ENCODE results near the gene TMED3. TPM values are rescaled to one million over a fixed set of nuclear protein-coding genes. Genes with fewer than 3 reads are reported as not detected.

The TMED3 gene
- 10 to 100 TPM; 43.3 to 61.7 TPM for total RNA-seq
- 10 to 100 TPM; 50.3 to 64.2 TPM for polyA plus RNA-seq (ENCODE audit: insufficient read length in 2 of 2)
- long read RNA-seq, donor 1, full-length matches to known transcripts = 24 of 24 reads
- long read RNA-seq, donor 1, partial matches to known transcripts = 0 of 24 reads
- long read RNA-seq, donor 1, other reads (novel, unspliced or antisense) = 0 of 24 reads
- long read RNA-seq, donor 2, transcript TMED3-201 (3 exons, 1,475 nt) = major isoform, 10 of 10 reads
- long read RNA-seq, donor 2, partial matches to known transcripts = 0 of 10 reads
- long read RNA-seq, donor 2, other reads (novel, unspliced or antisense) = 0 of 10 reads
- long read RNA-seq, donor 3, transcript TMED3-201 (3 exons, 1,475 nt) = major isoform, 18 of 30 reads
- long read RNA-seq, donor 3, partial matches to known transcripts = 10 of 30 reads
- long read RNA-seq, donor 3, other reads (novel, unspliced or antisense) = 0 of 30 reads
- long read RNA-seq, donor 4, transcript TMED3-201 (3 exons, 1,475 nt) = major isoform, 59 of 67 reads
- long read RNA-seq, donor 4, partial matches to known transcripts = 5 of 67 reads
- long read RNA-seq, donor 4, other reads (novel, unspliced or antisense) = 0 of 67 reads

DNA sequence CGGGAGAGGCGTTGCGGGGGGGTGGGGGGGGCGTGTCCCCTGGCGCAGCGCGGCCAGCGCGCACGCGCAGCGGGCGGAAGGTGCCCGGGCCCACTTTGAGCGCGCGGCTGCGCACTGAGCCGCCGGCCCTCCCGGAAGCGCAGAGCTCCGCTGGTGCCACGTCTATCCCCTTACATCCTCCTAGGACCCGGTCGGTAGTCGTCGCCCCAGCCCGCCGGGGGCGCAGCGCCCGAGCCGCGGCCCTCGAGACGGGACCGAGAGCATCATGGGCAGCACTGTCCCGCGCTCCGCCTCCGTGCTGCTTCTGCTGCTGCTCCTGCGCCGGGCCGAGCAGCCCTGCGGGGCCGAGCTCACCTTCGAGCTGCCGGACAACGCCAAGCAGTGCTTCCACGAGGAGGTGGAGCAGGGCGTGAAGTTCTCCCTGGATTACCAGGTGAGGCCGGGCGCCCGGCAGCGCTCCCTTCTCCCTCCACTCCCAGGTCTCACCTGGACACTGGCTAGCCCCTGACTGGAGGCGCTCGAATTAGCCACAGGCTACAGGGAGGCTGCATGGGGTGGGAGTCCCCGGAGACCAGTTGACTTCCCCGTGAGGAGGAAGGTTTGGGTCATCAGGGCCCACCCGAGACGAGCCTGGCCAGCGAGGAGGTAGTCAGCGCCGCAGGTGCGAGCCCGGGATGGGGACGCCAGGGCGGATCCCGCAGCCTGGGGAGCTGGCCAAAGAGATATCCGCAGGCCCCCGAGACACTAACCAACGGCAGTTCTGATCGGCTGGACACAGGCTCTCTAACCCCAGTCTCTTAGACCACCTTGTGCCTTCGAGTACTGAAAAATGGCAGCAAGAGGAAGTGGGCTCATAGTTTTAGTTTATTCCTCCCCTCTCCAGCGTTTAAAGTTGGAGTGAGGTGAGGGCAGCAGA lies at the start of gene TMED3:
Gene TMED3 (plus strand): TSS at position 128 of the 916 bp plus-strand sequence. CDS start 138 bp downstream, at position 266.
- peak within 1 kb of the TSS; percentile 57 for H3K4me3 ChIP-seq (ENCODE audit: low read depth, low read length)
- WGBS (ENCODE audit: insufficient coverage) = under 1% methylated on average over 60 of the region's 76 CpGs
- no peak within 1 kb of the TSS for H3K27ac ChIP-seq (ENCODE audit: low read depth, low read length)
- H3K9me3 ChIP-seq (ENCODE audit: control insufficient read depth, insufficient read depth, low read length) = no peaks in the 10 kb centered on the region
- peaks cover 14% of the 10 kb centered on the region for H3K27me3 ChIP-seq (ENCODE audit: control insufficient read depth, insufficient read depth, low read length)
- peaks cover 17% of the 10 kb centered on the region for H3K36me3 ChIP-seq (ENCODE audit: control insufficient read depth, insufficient read depth, low read length)
- peak; percentile 28 to 95 (median 64) for DNase-seq (ENCODE audit: low read depth in 4 of 6, low spot score in 6 of 6)
- peaks cover 22% of the 10 kb centered on the region for H3K4me1 ChIP-seq (ENCODE audit: control insufficient read depth, insufficient read depth, low read length)

DNA sequence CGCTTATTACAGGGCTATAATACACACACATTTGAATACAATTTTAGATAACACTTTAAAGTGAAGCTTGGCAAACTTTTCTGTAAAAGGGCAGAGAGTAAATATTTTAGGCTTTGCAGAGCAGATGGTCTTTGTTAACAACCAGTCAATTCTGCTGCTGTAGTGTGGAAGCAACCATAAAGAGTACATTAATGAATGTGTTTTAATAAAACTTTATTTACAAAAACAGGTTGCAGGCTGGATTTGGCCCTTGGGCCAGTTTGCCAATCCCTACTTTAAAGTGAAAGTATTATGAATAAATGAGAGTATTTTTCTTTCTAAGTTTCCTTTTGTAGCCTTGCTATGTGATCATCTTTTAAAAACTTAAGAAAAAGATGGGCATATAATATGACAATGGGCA lies 49.1 kb upstream of the TMED3 start:
- no peak overlapping the region for H3K27ac ChIP-seq (ENCODE audit: low read depth, low read length)
- no peak for DNase-seq (ENCODE audit: low read depth in 4 of 6, low spot score in 6 of 6)
- H3K4me3 ChIP-seq (ENCODE audit: low read depth, low read length) = no peak overlapping the region
- H3K4me1 ChIP-seq (ENCODE audit: control insufficient read depth, insufficient read depth, low read length) = no peaks in the 10 kb centered on the region
- H3K36me3 ChIP-seq (ENCODE audit: control insufficient read depth, insufficient read depth, low read length) = no peaks in the 10 kb centered on the region
- no peaks in the 10 kb centered on the region for H3K27me3 ChIP-seq (ENCODE audit: control insufficient read depth, insufficient read depth, low read length)
- no CpG with 5 or more reads among the region's 1 CpG for WGBS (ENCODE audit: insufficient coverage)
- H3K9me3 ChIP-seq (ENCODE audit: control insufficient read depth, insufficient read depth, low read length) = no peaks in the 10 kb centered on the region

DNA sequence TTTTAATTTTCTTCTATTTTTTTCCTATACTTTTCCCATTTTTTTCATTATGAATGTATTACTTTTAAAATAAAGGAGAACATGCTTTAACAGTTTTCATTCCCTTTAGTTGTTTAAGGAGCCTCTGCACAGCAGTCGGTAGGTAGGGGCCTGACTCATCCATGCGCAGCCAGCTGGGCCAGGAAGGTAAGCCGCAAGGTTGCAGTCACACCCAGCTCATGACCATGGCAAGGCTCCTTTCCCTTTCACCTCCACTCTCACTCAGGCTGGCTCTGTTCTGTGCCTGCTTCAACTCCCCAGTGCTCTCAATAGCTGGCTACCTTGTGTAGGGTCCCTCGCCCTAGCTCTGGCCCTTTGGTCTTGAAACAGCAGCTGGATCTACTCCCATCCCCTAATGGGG lies 45.7 kb upstream of the TMED3 start:
- no peaks in the 10 kb centered on the region for H3K27me3 ChIP-seq (ENCODE audit: control insufficient read depth, insufficient read depth, low read length)
- H3K36me3 ChIP-seq (ENCODE audit: control insufficient read depth, insufficient read depth, low read length) = no peaks in the 10 kb centered on the region
- no peak for DNase-seq (ENCODE audit: low read depth in 4 of 6, low spot score in 6 of 6)
- no peaks in the 10 kb centered on the region for H3K4me1 ChIP-seq (ENCODE audit: control insufficient read depth, insufficient read depth, low read length)
- H3K4me3 ChIP-seq (ENCODE audit: low read depth, low read length) = no peak overlapping the region
- no peak overlapping the region for H3K27ac ChIP-seq (ENCODE audit: low read depth, low read length)
- WGBS (ENCODE audit: insufficient coverage) = 91% methylated on average over 3 of the region's 4 CpGs
- H3K9me3 ChIP-seq (ENCODE audit: control insufficient read depth, insufficient read depth, low read length) = no peaks in the 10 kb centered on the region

DNA sequence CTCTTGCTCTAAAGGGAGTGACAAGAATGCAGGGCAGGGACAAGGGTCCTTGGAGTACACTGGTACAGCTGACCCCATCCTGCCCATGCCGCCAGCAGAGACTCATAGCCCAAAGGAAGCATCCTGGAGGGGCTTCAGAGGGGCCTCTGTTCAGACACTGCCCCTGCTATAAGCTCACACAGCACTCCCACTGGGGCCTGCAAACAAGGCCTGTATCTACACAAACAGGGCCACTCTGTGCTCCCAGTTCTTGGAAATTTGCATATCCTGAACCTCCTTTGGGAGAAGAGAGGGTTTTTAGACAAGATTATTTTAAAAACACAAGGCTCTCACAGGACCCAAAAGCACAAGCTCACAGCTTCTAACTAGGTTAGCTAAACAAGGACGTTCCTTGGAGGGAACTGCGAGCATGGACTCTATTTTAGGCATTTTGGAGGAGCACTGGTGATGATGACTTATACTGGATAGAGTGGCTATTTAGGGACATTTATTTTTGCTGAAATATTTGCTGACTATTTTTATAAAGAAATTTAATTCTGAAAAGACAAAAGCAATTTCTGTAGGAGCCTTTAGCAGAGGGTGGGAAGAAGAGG lies 44.8 kb upstream of the TMED3 start:
- Histone ChIP-seq H3K27me3 (ENCODE audit: control insufficient read depth, insufficient read depth, low read length) (no peaks in the 10 kb centered on the region), H3K4me1 (ENCODE audit: control insufficient read depth, insufficient read depth, low read length) (no peaks in the 10 kb centered on the region), H3K9me3 (ENCODE audit: control insufficient read depth, insufficient read depth, low read length) (no peaks in the 10 kb centered on the region), H3K36me3 (ENCODE audit: control insufficient read depth, insufficient read depth, low read length) (no peaks in the 10 kb centered on the region), H3K27ac (ENCODE audit: low read depth, low read length) (no peak overlapping the region), H3K4me3 (ENCODE audit: low read depth, low read length) (no peak overlapping the region)
- no peak for DNase-seq (ENCODE audit: low read depth in 4 of 6, low spot score in 6 of 6)
- WGBS (ENCODE audit: insufficient coverage) = 57% methylated on average over 2 of the region's 3 CpGs

- Histone ChIP-seq H3K36me3 (ENCODE audit: control insufficient read depth, insufficient read depth, low read length) (no peaks in the 10 kb centered on the region), H3K4me3 (ENCODE audit: low read depth, low read length) (peak within 1 kb of the TSS; percentile 14), H3K4me1 (ENCODE audit: control insufficient read depth, insufficient read depth, low read length) (peaks cover 19% of the 10 kb centered on the region), H3K9me3 (ENCODE audit: control insufficient read depth, insufficient read depth, low read length) (no peaks in the 10 kb centered on the region), H3K27ac (ENCODE audit: low read depth, low read length) (no peak within 1 kb of the TSS), H3K27me3 (ENCODE audit: control insufficient read depth, insufficient read depth, low read length) (peaks cover 39% of the 10 kb centered on the region)
- DNase-seq (ENCODE audit: low read depth in 4 of 6, low spot score in 6 of 6) = peak in 3 of 6 donors; percentile 7 to 57 (median 16)
- WGBS (ENCODE audit: insufficient coverage) = 3% methylated on average over 54 of the region's 56 CpGs
Observed at GRCh38 chr15:79282371-79283251, 28.3 kb upstream of the TMED3 start, which contains the start of gene ANKRD34C. Gene ANKRD34C, plus strand, starts transcription at chr15:79282722. Its CDS starts 10,563 bp downstream, at chr15:79293285.

DNA sequence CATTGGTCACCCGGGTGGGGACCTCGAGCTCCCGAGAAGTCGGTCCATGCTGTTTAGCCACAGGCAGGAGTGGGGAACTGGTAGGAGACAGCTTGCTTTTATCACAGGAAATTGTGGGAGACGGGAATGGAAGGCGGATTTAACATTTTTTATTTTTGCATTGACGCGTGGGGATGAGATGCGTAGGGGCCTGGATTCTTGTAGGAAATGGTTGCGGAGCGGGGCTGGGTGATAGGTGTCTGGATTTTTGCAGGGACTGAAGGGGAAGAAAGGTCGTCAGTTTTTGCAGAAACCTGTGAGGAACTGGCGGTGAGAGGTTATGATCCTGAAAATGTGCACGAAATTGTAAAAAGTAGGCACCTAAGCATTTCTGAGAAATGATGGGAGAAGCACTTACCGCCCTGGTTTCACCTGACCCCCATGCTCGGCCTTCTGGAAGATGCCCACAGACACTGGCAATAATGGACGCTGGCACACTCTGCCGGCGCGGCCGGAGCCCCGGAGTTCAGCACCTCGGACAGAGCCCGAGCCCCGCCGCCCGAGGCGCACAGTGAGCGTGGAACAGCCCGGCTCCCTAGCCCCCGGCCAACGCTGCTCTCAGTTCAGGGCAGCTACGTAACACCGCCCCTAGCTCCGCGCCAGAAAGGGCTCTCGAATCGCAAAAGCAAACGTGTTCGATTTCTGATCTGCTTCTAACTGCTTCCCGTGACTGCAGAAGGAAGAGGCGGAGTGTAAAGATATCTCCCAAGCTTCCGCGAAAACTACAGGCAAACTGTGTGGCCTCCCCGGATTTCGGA lies 27.5 kb upstream of the TMED3 start:
- Histone ChIP-seq H3K27me3 (ENCODE audit: control insufficient read depth, insufficient read depth, low read length) (peaks cover 43% of the 10 kb centered on the region), H3K9me3 (ENCODE audit: control insufficient read depth, insufficient read depth, low read length) (no peaks in the 10 kb centered on the region), H3K36me3 (ENCODE audit: control insufficient read depth, insufficient read depth, low read length) (no peaks in the 10 kb centered on the region), H3K4me1 (ENCODE audit: control insufficient read depth, insufficient read depth, low read length) (peaks cover 19% of the 10 kb centered on the region), H3K4me3 (ENCODE audit: low read depth, low read length) (peak overlapping the region; percentile 14), H3K27ac (ENCODE audit: low read depth, low read length) (no peak overlapping the region)
- DNase-seq (ENCODE audit: low read depth in 4 of 6, low spot score in 6 of 6) = peak; percentile 22 to 79 (median 42)
- WGBS (ENCODE audit: insufficient coverage) = 6% methylated on average over 46 of the region's 46 CpGs

DNA sequence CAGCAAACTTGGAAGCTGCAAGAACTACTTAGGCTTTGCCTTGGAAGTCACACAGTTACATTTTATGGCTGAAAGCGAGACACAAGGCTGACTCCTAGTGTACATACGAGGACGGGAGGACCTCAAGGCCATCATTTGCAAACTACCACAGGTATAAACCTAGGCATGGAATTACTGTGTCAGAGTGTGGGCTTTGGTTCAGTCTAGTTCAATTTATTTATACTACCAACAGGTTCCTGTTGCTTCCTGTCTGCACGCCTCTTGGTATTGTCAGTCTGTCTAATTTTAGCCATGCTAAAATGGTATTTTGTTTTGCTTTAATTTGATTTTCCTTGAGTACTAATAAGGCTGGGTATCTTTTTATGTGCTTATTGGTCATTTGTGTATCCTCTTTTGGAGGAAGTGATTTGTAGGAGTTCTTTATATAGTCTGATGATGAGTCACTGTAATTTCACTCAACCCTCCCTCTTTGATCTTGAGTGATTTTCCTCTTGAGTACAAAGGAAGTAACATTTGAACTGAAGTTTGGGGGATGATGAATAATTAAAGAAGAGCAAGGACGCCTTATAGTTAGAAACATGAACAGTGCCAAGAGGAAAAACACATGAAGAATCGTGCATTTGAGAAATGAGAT lies 20.2 kb upstream of the TMED3 start:
- 95% methylated on average over 3 of the region's 6 CpGs for WGBS (ENCODE audit: insufficient coverage)
- no peak overlapping the region for H3K27ac ChIP-seq (ENCODE audit: low read depth, low read length)
- no peak overlapping the region for H3K4me3 ChIP-seq (ENCODE audit: low read depth, low read length)
- H3K27me3 ChIP-seq (ENCODE audit: control insufficient read depth, insufficient read depth, low read length) = peaks cover 6% of the 10 kb centered on the region
- no peaks in the 10 kb centered on the region for H3K9me3 ChIP-seq (ENCODE audit: control insufficient read depth, insufficient read depth, low read length)
- no peaks in the 10 kb centered on the region for H3K4me1 ChIP-seq (ENCODE audit: control insufficient read depth, insufficient read depth, low read length)
- H3K36me3 ChIP-seq (ENCODE audit: control insufficient read depth, insufficient read depth, low read length) = no peaks in the 10 kb centered on the region
- DNase-seq (ENCODE audit: low read depth in 4 of 6, low spot score in 6 of 6) = no peak

DNA sequence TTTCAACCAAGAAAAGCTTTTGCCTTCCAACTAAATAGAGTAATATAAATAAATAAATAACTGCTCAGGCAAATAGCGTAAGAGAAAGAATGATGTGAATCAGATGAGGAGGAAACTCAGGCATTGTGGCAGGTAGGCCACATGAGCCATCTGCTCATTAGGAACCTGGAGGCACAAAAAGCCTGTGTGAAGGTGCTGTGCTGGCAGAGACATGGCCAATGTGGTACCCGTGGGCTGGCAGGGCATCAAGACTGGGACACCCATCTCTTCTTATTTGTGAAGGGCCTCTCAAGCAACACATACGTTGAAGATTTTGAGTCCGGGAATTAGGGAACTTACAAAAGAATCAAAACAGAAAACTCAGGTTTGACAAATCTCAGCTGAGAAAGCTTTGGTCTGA lies 18.9 kb upstream of the TMED3 start:
- Histone ChIP-seq H3K27me3 (ENCODE audit: control insufficient read depth, insufficient read depth, low read length) (peaks cover 6% of the 10 kb centered on the region), H3K9me3 (ENCODE audit: control insufficient read depth, insufficient read depth, low read length) (no peaks in the 10 kb centered on the region), H3K4me3 (ENCODE audit: low read depth, low read length) (no peak overlapping the region), H3K4me1 (ENCODE audit: control insufficient read depth, insufficient read depth, low read length) (no peaks in the 10 kb centered on the region), H3K27ac (ENCODE audit: low read depth, low read length) (no peak overlapping the region), H3K36me3 (ENCODE audit: control insufficient read depth, insufficient read depth, low read length) (no peaks in the 10 kb centered on the region)
- DNase-seq (ENCODE audit: low read depth in 4 of 6, low spot score in 6 of 6) = no peak
- WGBS (ENCODE audit: insufficient coverage) = 93% methylated on average over 3 of the region's 4 CpGs

Data from spinal cord (tissue), 10 donors.